IMR-90 (cell line): ENCODE measurements around the gene TLNRD1. TPM values are rescaled to one million over a fixed set of nuclear protein-coding genes. Genes with fewer than 3 reads are reported as not detected.

Experiments used
- ATAC-seq: fragments of 200-7000 bp; cut with Tn5 transposase; 2 replicates; pipeline ENCODE4 v1.9.1; 2020; ENCODE audit warnings: low read depth, mild to moderate bottlenecking, moderate library complexity
- BruUV-seq: library from RNA; stranded (reverse); fragments of 400-500 nt; replicated peaks from 2 replicates; lab custom pipeline; 2021; lab: Mats Ljungman, UMichigan
- CTCF ChIA-PET: fragments of 300-600 bp; formaldehyde crosslinking; extraction: SDS; loops from one replicate; lab custom pipeline; 2021; ENCODE audit warnings: antibody characterized with exemption; lab: Yijun Ruan, JAX
- POLR2A ChIA-PET: fragments of 300-600 bp; sonication (Branson Sonifier 250); formaldehyde crosslinking; loops from one replicate; lab custom pipeline; 2022; ENCODE audit warnings: antibody characterized with exemption; ENCODE audit not compliant: unreplicated experiment; lab: Charles Lee
- DNase-seq: peaks from one replicate; pipeline ENCODE4 v3.0.0; 2013
- H2AFZ ChIP-seq: replicated peaks from 2 replicates; pipeline ENCODE3; 2013; ENCODE audit warnings: low read length, mild to moderate bottlenecking; ENCODE audit not compliant: poor library complexity
- H2AK5ac ChIP-seq: 2 replicates; pipeline ENCODE4 v1.6.1; 2013; ENCODE audit warnings: low read depth, low read length, inconsistent platforms
- H2AK9ac ChIP-seq: replicated peaks from 2 replicates; pipeline ENCODE3; 2013; ENCODE audit warnings: mild to moderate bottlenecking, low read depth, low read length, moderate library complexity; ENCODE audit not compliant: poor library complexity
- H2BK120ac ChIP-seq: 2 replicates; pipeline ENCODE4 v1.6.1; 2013; ENCODE audit warnings: low read depth, low read length, inconsistent platforms
- H2BK15ac ChIP-seq: 3 replicates; pipeline ENCODE4 v1.6.1; 2013; ENCODE audit warnings: low read depth, low read length, inconsistent platforms
- H2BK20ac ChIP-seq: 2 replicates; pipeline ENCODE4 v1.6.1; 2013; ENCODE audit warnings: low read depth, mild to moderate bottlenecking, inconsistent platforms, low read length, moderate library complexity
- H2BK5ac ChIP-seq: 2 replicates; pipeline ENCODE4 v1.6.1; 2013; ENCODE audit warnings: mild to moderate bottlenecking, low read depth, low read length, inconsistent platforms; ENCODE audit not compliant: poor library complexity, severe bottlenecking
- H3K14ac ChIP-seq: replicated peaks from 2 replicates; pipeline ENCODE4 v1.6.1; 2013; ENCODE audit warnings: low read depth, low read length, inconsistent platforms
- H3K18ac ChIP-seq: 2 replicates; pipeline ENCODE4 v1.6.1; 2013; ENCODE audit warnings: low read depth, low read length, control low read depth
- H3K23ac ChIP-seq: 2 replicates; pipeline ENCODE4 v1.6.1; 2013; ENCODE audit warnings: low read depth, low read length, inconsistent platforms
- H3K27ac ChIP-seq: 2 replicates; pipeline ENCODE4 v1.5.1; 2013; ENCODE audit warnings: mild to moderate bottlenecking, control low read depth, low read length; ENCODE audit not compliant: insufficient read depth
- H3K27me3 ChIP-seq: 2 replicates; pipeline ENCODE4 v1.6.1; 2013; ENCODE audit warnings: low read length; ENCODE audit not compliant: control insufficient read depth, insufficient read depth
- H3K36me3 ChIP-seq: 2 replicates; pipeline ENCODE4 v1.6.1; 2013; ENCODE audit warnings: low read length, mixed read lengths; ENCODE audit not compliant: control insufficient read depth, insufficient read depth
- H3K4ac ChIP-seq: 2 replicates; pipeline ENCODE4 v1.6.1; 2013; ENCODE audit warnings: low read depth, low read length, inconsistent platforms
- H3K4me1 ChIP-seq: 2 replicates; pipeline ENCODE4 v1.6.1; 2013; ENCODE audit warnings: low read length, mixed read lengths; ENCODE audit not compliant: control insufficient read depth, insufficient read depth
- H3K4me2 ChIP-seq: 2 replicates; pipeline ENCODE4 v1.6.1; 2013; ENCODE audit warnings: low read depth, mild to moderate bottlenecking, control low read depth, low read length, moderate library complexity
- H3K4me3 ChIP-seq: 2 replicates; pipeline ENCODE4 v1.5.1; 2013; ENCODE audit warnings: low read depth, mild to moderate bottlenecking, control low read depth, low read length, moderate library complexity; ENCODE audit not compliant: insufficient read depth
- H3K56ac ChIP-seq: 2 replicates; pipeline ENCODE4 v1.6.1; 2013; ENCODE audit warnings: low read length, inconsistent platforms; ENCODE audit not compliant: insufficient read depth; ENCODE audit errors: extremely low read depth
- H3K79me1 ChIP-seq, 2 experiments: 2 replicates each; pipeline ENCODE4 v1.6.1; 2013; ENCODE audit warnings: low read length in 2 of 2, inconsistent platforms in 1 of 2, low read depth in 1 of 2
- H3K9ac ChIP-seq: 2 replicates; pipeline ENCODE4 v1.6.1; 2013; ENCODE audit warnings: low read depth, low read length, control low read depth
- H3K9me1 ChIP-seq: 2 replicates; pipeline ENCODE4 v1.6.1; 2013; ENCODE audit warnings: low read length, inconsistent platforms; ENCODE audit not compliant: insufficient read depth
- H3K9me3 ChIP-seq: 2 replicates; pipeline ENCODE4 v1.6.1; 2013; ENCODE audit warnings: low read length; ENCODE audit not compliant: control insufficient read depth, insufficient read depth
- H4K20me1 ChIP-seq: 2 replicates; pipeline ENCODE4 v1.6.1; 2013; ENCODE audit warnings: low read length, inconsistent platforms; ENCODE audit not compliant: insufficient read depth
- H4K5ac ChIP-seq: 2 replicates; pipeline ENCODE4 v1.6.1; 2013; ENCODE audit warnings: mild to moderate bottlenecking, low read depth, low read length, control low read depth
- H4K8ac ChIP-seq, 2 experiments: 2 replicates each; pipeline ENCODE4 v1.6.1; 2013; ENCODE audit warnings: low read depth in 2 of 2, low read length in 2 of 2, control low read depth in 1 of 2, inconsistent platforms in 1 of 2
- H4K91ac ChIP-seq: 2 replicates; pipeline ENCODE4 v1.6.1; 2013; ENCODE audit warnings: low read depth, low read length, inconsistent platforms; ENCODE audit not compliant: insufficient read depth
- BHLHE40 ChIP-seq: fragments of 150-350 bp; IDR thresholded peaks from 2 replicates; pipeline ENCODE4 v1.6.1; 2016; ENCODE audit warnings: mild to moderate bottlenecking, low read depth, low read length
- CEBPB ChIP-seq: IDR thresholded peaks from 2 replicates; pipeline ENCODE4 v1.6.1; 2012; ENCODE audit warnings: low read depth, low read length, improper control_type of control experiment
- CHD1 ChIP-seq: IDR thresholded peaks from 2 replicates; pipeline ENCODE4 v1.6.1; 2012; ENCODE audit warnings: low read depth, low read length, improper control_type of control experiment
- CTCF ChIP-seq: conservative IDR thresholded peaks from 2 replicates; pipeline ENCODE4 v1.5.1; 2012; ENCODE audit warnings: mild to moderate bottlenecking, low read depth, low read length, improper control_type of control experiment
- ELK1 ChIP-seq: fragments of 150-350 bp; IDR thresholded peaks from 2 replicates; pipeline ENCODE4 v1.6.1; 2016; ENCODE audit warnings: low read depth, mild to moderate bottlenecking, low read length, moderate library complexity, borderline replicate concordance
- FOS ChIP-seq: fragments of 150-350 bp; IDR thresholded peaks from 2 replicates; pipeline ENCODE4 v1.6.1; 2016; ENCODE audit warnings: low read depth, low read length
- MAFK ChIP-seq: IDR thresholded peaks from 2 replicates; pipeline ENCODE4 v1.6.1; 2012; ENCODE audit warnings: low read depth, low read length, improper control_type of control experiment
- MAZ ChIP-seq: IDR thresholded peaks from 2 replicates; pipeline ENCODE4 v1.6.1; 2012; ENCODE audit warnings: low read depth, mild to moderate bottlenecking, low read length, improper control_type of control experiment, moderate library complexity, borderline replicate concordance
- MXI1 ChIP-seq: IDR thresholded peaks from 2 replicates; pipeline ENCODE4 v1.6.1; 2012; ENCODE audit warnings: low read depth, mild to moderate bottlenecking, low read length, moderate library complexity, borderline replicate concordance
- NFE2L2 ChIP-seq: fragments of 150-350 bp; IDR thresholded peaks from 2 replicates; pipeline ENCODE4 v1.6.1; 2016; ENCODE audit warnings: low read depth, mild to moderate bottlenecking, low read length
- POLR2A ChIP-seq: IDR thresholded peaks from 2 replicates; pipeline ENCODE4 v1.6.1; 2012; ENCODE audit warnings: mild to moderate bottlenecking, low read depth, low read length
- RAD21 ChIP-seq: IDR thresholded peaks from 2 replicates; pipeline ENCODE4 v1.6.1; 2012; ENCODE audit warnings: low read length, improper control_type of control experiment
- RCOR1 ChIP-seq: IDR thresholded peaks from 2 replicates; pipeline ENCODE4 v1.6.1; 2012; ENCODE audit warnings: mild to moderate bottlenecking, low read length, improper control_type of control experiment; ENCODE audit not compliant: insufficient replicate concordance
- RFX5 ChIP-seq: IDR thresholded peaks from 2 replicates; pipeline ENCODE4 v1.8.0; 2012; ENCODE audit warnings: low read depth, mild to moderate bottlenecking, low read length, moderate library complexity
- SMC3 ChIP-seq: fragments of 150-350 bp; IDR thresholded peaks from 2 replicates; pipeline ENCODE4 v1.6.1; 2016; ENCODE audit warnings: low read depth, mild to moderate bottlenecking, antibody characterized with exemption, low read length, moderate library complexity
- USF2 ChIP-seq: fragments of 150-350 bp; IDR thresholded peaks from 2 replicates; pipeline ENCODE4 v1.6.1; 2017; ENCODE audit warnings: mild to moderate bottlenecking, antibody characterized with exemption, low read length, low read depth
- WGBS, 2 experiments: methylation state at CpG; one replicate each; pipeline versions ENCODE4 v1.1.5 to v1.1.7; 2013; ENCODE audit warnings: missing lambda C conversion rate in 2 of 2; ENCODE audit not compliant: insufficient read length in 1 of 2; ENCODE audit errors: extremely low coverage in 2 of 2; 5-methylcytosine and 5-hydroxymethylcytosine counted together
- dilution Hi-C: fragments of 300-500 bp; cut with HindIII; formaldehyde crosslinking; loops from one replicate; pipeline ENCODE4 v1.14.3; 2018; ENCODE audit warnings: low sequenced_read_pairs; ENCODE audit not compliant: unreplicated experiment
- in situ Hi-C: fragments of 300-500 bp; cut with MboI; formaldehyde crosslinking; loops from 3 replicates; pipeline ENCODE4 v1.14.3; 2019; ENCODE audit warnings: low sequenced_read_pairs, inconsistent platforms, mixed read lengths
- intact Hi-C: fragments of 100-400 bp; cut with micrococcal nuclease; formaldehyde crosslinking; loops from 2 replicates; pipeline ENCODE4 v1.10.0; 2022
- polyA plus RNA-seq, 3 experiments: library from polyadenylated mRNA; depleted of rRNA; stranded (reverse); fragments of >200 nt; gene quantifications; 2 replicates each; pipeline ENCODE4 v1.2.3, GENCODE V29; 2012; ENCODE audit warnings: low replicate concordance in 1 of 3
- total RNA-seq: library from RNA; depleted of rRNA; stranded (reverse); fragments of >200 nt; gene quantifications from 2 replicates; pipeline ENCODE4 v1.2.3, GENCODE V29; 2012

The TLNRD1 gene
- total and polyA plus RNA-seq, 2 of the 4 experiments (the other 2 are of a cell fraction): 2.2 to 6.8 TPM

DNA sequence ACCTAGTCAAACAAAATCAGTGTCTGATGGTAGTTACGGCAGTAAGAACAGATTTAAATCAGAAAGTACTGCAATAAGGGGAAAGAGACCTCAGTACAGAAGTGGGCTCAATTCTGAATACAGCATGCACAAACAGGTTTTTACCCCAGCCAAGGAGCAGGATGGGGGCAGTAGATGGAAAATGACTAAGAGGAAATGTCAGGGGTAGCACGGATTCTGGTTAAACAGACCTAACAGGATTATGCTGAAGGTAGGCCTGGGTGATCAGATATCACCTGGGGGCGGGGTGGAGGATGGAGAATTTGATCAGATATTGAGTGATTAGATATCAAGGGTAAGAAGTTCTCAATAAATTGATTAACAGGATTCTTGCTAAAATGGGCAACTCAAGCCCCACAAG is 30.1 kb upstream of the TLNRD1 start:
- Histone ChIP-seq H2BK120ac (no peak overlapping the region), H4K91ac (no peak overlapping the region), H2AK5ac (no peak overlapping the region), H3K18ac (no peak overlapping the region), H2AFZ (no peak overlapping the region), H3K27me3 (no peaks in the 10 kb centered on the region), H3K27ac (no peak overlapping the region), H3K4ac (no peak overlapping the region), H2BK20ac (no peak overlapping the region), H3K4me3 (no peak overlapping the region), H3K56ac (no peak overlapping the region), H3K4me2 (no peak overlapping the region), H3K9me3 (no peaks in the 10 kb centered on the region), H3K9ac (no peak overlapping the region), H4K8ac (no peak overlapping the region), H3K14ac (no peak overlapping the region), H3K79me1 (peaks cover 16 to 19% of the 10 kb centered on the region in 2 experiments), H3K4me1 (peaks cover 13% of the 10 kb centered on the region), H2BK15ac (no peak overlapping the region), H3K36me3 (peaks cover 4% of the 10 kb centered on the region; the same call in 1 of the 2 replicates), H3K23ac (no peak overlapping the region), H4K5ac (no peak overlapping the region), H2BK5ac (no peak overlapping the region), H4K20me1 (peaks cover 12% of the 10 kb centered on the region; the same call in 1 of the 2 replicates), H2AK9ac (no peak overlapping the region), H3K9me1 (peaks cover 15% of the 10 kb centered on the region)
- ChIA-PET CTCF (interaction anchor here (1.0 to 2.0 kb wide), 10 partner anchors 9 to 515 kb away, joined by 3 to 10 read pairs (median 4); partner anchors contain the start of gene CEMIP), POLR2A (no interaction called here)
- no peak for DNase-seq
- dilution Hi-C loops (no loop called here), intact Hi-C loops (loop anchor here (2.0 to 5.0 kb wide), 5 partner anchors 88 to 516 kb away; partner anchors contain the start of gene ABHD17C), in situ Hi-C loops (loop anchor here (5.0 kb wide), 2 partner anchors 193 to 403 kb away; partner anchors contain the start of gene CEMIP)
- WGBS, 2 experiments: no CpG with 5 or more reads among the region's 3 CpGs
- TF ChIP-seq NFE2L2 (no peak), ELK1 (no peak), MXI1 (no peak), CHD1 (no peak), RAD21 (no peak), FOS (no peak), SMC3 (no peak), MAZ (no peak), CTCF (no peak), POLR2A (no peak), RFX5 (no peak), CEBPB (no peak), MAFK (no peak), RCOR1 (no peak), USF2 (no peak), BHLHE40 (no peak)
- no peak for ATAC-seq
- no TSS peak for BruUV-seq
